K562 (cell line): ENCODE data around the gene GPR153. TPM values are rescaled to one million over a fixed set of nuclear protein-coding genes. Genes with fewer than 3 reads are reported as not detected.

ENCODE experiments used
- BMI1 ChIP-seq: fragments of 150-350 bp; IDR thresholded peaks from 2 replicates; pipeline ENCODE4 v1.6.1; 2014; ENCODE audit warnings: low read length
- CAMTA2 ChIP-seq: fragments of 250-450 bp; sonication (Bioruptor Pico); conservative IDR thresholded peaks from 2 replicates; pipeline ENCODE4 v1.5.1; 2022
- EHMT2 ChIP-seq: fragments of 450-650 bp; IDR thresholded peaks from 2 replicates; pipeline ENCODE4 v1.6.1; 2018; ENCODE audit warnings: antibody characterized with exemption
- ELF2 ChIP-seq: fragments of 250-450 bp; sonication (Bioruptor Pico); IDR thresholded peaks from 2 replicates; pipeline ENCODE4 v1.5.0; 2021; ENCODE audit warnings: mild to moderate bottlenecking
- HNRNPLL ChIP-seq: fragments of 200-400 bp; formaldehyde crosslinking; IDR thresholded peaks from 2 replicates; pipeline ENCODE4 v1.6.1; 2017; ENCODE audit warnings: low read length, low read depth, mild to moderate bottlenecking; ENCODE audit not compliant: poor library complexity, severe bottlenecking
- NFIC ChIP-seq: fragments of 450-650 bp; IDR thresholded peaks from 2 replicates; pipeline ENCODE4 v1.6.1; 2017; ENCODE audit warnings: mild to moderate bottlenecking, inconsistent platforms
- POLR3A ChIP-seq: IDR thresholded peaks from 2 replicates; pipeline ENCODE4 v1.6.1; 2011; ENCODE audit warnings: borderline replicate concordance, mild to moderate bottlenecking, moderate library complexity; ENCODE audit not compliant: insufficient read length, insufficient read depth; ENCODE audit errors: extremely low read depth
- PPARD ChIP-seq: fragments of 250-450 bp; sonication (Bioruptor Pico); IDR thresholded peaks from 2 replicates; pipeline ENCODE4 v1.8.0; 2022; ENCODE audit warnings: inconsistent platforms, mild to moderate bottlenecking, moderate library complexity
- RAD21 ChIP-seq, 2 experiments: fragments of 250-450 bp in 1 of 2; fragments of 450-650 bp in 1 of 2; sonication (Bioruptor Pico) in 1 of 2; formaldehyde crosslinking in 1 of 2; IDR thresholded peaks in 1 of 2; conservative IDR thresholded peaks in 1 of 2; 2 replicates each; pipeline versions ENCODE4 v1.4.0 to v1.8.0; 2020 to 2022; ENCODE audit warnings: mild to moderate bottlenecking in 2 of 2, moderate library complexity in 1 of 2
- SMAD3 ChIP-seq: fragments of 450-650 bp; formaldehyde crosslinking; conservative IDR thresholded peaks from 2 replicates; pipeline ENCODE4 v1.4.0; 2020; ENCODE audit warnings: mild to moderate bottlenecking
- SMARCE1 ChIP-seq: fragments of 450-650 bp; IDR thresholded peaks from 2 replicates; pipeline ENCODE4 v1.7.1; 2016; ENCODE audit warnings: mild to moderate bottlenecking
- ZBED1 ChIP-seq: IDR thresholded peaks from 2 replicates; pipeline ENCODE4 v1.6.1; 2014
- ZNF584 ChIP-seq: fragments of 200-800 bp; sonication (Bioruptor generic); IDR thresholded peaks from 2 replicates; pipeline ENCODE4 v1.6.1; 2016; ENCODE audit warnings: low read depth, mild to moderate bottlenecking, missing genetic modification characterization, missing compliant biosample characterization
- polyA plus RNA-seq, 8 experiments: library from polyadenylated mRNA; depleted of rRNA in 4 of 8; stranded (reverse) in 5 of 8; unstranded in 3 of 8; fragments of >200 nt; fragmentation: Nextera tagmentation in 2 of 8; fragmentation: Illumina TruSeq in 1 of 8; extraction: Ambion mirVana in 2 of 8; extraction: Trizol in 1 of 8; gene quantifications; 2 replicates each; pipeline versions ENCODE4 v1.2.1 to v1.2.3, GENCODE V29; 2011 to 2014; ENCODE audit warnings: inconsistent platforms in 1 of 8, missing spikeins in 1 of 8
- total RNA-seq, 7 experiments: library from RNA; depleted of rRNA in 6 of 7; stranded (reverse); fragments of >200 nt in 6 of 7; fragmentation: Illumina TruSeq in 2 of 7; extraction: Trizol in 2 of 7; gene quantifications; 2 replicates each; pipeline versions ENCODE4 v1.2.1 to v1.2.3, GENCODE V29; 2011 to 2021; ENCODE audit warnings: low replicate concordance in 1 of 7
- TF ChIP-seq, protein P1 (sequence below): sonication (generic); formaldehyde crosslinking; IDR thresholded peaks from 2 replicates; pipeline ENCODE4 v1.4.0; 2020; ENCODE audit warnings: mild to moderate bottlenecking, missing genetic modification reagents
- TF ChIP-seq, protein P2 (sequence below), 2 experiments: IDR thresholded peaks; 2 replicates each; pipeline ENCODE4 v1.6.1; 2011; ENCODE audit warnings: borderline replicate concordance in 1 of 2, control low read depth in 1 of 2, low read depth in 1 of 2, low read length in 1 of 2, mild to moderate bottlenecking in 1 of 2, mixed read lengths in 1 of 2, moderate library complexity in 1 of 2; ENCODE audit not compliant: insufficient read depth in 1 of 2, insufficient read length in 1 of 2, poor library complexity in 1 of 2, severe bottlenecking in 1 of 2; ENCODE audit errors: extremely low read depth in 1 of 2
- TF ChIP-seq, protein P3 (sequence below): sonication (generic); formaldehyde crosslinking; IDR thresholded peaks from 2 replicates; pipeline ENCODE4 v1.8.1; 2022; ENCODE audit warnings: missing genetic modification reagents
- TF ChIP-seq, protein P4 (sequence below): sonication (generic); formaldehyde crosslinking; IDR thresholded peaks from 2 replicates; pipeline ENCODE4 v1.8.0; 2022; ENCODE audit warnings: mild to moderate bottlenecking, missing genetic modification reagents, borderline replicate concordance
- TF ChIP-seq, protein P5 (sequence below): fragments of 250-450 bp; sonication (Bioruptor Pico); IDR thresholded peaks from 2 replicates; pipeline ENCODE4 v1.8.0; 2022; ENCODE audit warnings: inconsistent platforms

The GPR153 gene
- total and polyA plus RNA-seq, 9 of the 15 experiments (the other 6 are each of a cell fraction or from before 2014, with no cell fraction given): 0.01 to 1.5 (median 0.51) TPM

DNA sequence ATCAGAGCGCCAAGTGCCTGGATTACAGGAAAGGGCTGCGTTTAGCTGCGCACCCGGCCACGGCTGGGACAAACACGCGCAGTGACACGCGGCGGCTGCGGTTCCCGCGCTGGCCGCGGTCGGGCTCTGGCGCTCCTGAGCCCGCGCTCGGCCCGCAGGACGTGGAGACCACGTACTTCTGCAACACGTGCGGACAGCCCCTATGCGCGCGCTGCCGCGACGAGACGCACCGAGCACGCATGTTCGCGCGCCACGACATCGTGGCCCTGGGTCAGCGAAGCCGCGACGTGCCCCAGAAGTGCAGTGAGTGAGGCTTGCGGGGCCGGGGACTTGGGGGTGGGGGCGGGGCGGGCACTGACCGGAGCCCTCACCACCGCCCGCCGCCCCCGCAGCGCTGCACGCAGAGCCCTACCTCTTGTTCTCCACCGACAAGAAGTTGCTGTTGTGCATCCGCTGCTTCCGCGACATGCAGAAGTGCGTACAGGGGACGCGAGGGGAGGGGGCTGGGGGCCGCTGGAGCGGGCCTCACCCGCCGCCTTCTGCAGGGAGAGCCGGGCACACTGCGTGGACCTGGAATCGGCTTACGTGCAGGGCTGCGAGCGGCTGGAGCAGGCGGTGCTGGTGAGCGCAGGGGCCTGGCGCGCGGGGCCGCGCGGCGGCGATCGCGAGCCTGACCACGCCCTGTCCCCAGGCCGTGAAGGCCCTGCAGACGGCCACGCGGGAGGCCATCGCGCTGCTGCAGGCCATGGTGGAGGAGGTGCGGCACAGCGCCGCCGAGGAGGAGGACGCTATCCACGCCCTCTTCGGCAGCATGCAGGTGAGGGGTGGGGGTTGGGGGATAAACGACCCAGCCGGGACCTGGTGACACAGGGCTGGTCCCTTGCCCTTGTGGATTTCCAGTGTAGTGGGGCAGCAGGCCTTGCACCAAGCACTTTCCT, 51.9 kb downstream of the GPR153 start (continued):
- TF ChIP-seq, protein P1, sequence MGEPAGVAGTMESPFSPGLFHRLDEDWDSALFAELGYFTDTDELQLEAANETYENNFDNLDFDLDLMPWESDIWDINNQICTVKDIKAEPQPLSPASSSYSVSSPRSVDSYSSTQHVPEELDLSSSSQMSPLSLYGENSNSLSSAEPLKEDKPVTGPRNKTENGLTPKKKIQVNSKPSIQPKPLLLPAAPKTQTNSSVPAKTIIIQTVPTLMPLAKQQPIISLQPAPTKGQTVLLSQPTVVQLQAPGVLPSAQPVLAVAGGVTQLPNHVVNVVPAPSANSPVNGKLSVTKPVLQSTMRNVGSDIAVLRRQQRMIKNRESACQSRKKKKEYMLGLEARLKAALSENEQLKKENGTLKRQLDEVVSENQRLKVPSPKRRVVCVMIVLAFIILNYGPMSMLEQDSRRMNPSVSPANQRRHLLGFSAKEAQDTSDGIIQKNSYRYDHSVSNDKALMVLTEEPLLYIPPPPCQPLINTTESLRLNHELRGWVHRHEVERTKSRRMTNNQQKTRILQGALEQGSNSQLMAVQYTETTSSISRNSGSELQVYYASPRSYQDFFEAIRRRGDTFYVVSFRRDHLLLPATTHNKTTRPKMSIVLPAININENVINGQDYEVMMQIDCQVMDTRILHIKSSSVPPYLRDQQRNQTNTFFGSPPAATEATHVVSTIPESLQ (CRISPR knock-in tag): 0 out of 2 replicates have a peak, but pooled peaks have one; percentile 33
- no peak for TF ChIP-seq CAMTA2 (CRISPR knock-in tag)
- TF ChIP-seq, protein P2, sequence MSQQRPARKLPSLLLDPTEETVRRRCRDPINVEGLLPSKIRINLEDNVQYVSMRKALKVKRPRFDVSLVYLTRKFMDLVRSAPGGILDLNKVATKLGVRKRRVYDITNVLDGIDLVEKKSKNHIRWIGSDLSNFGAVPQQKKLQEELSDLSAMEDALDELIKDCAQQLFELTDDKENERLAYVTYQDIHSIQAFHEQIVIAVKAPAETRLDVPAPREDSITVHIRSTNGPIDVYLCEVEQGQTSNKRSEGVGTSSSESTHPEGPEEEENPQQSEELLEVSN (IDR thresholded peaks at IDR 0.05; ENCODE audit: borderline replicate concordance in 1 of 2, extremely low read depth in 1 of 2, insufficient read depth in 1 of 2, insufficient read length in 1 of 2, low read depth in 1 of 2, low read length in 1 of 2, poor library complexity in 1 of 2, severe bottlenecking in 1 of 2): peak; percentile 96 to 99
- no peak for TF ChIP-seq ZNF584 (CRISPR knock-in tag)
- no peak for TF ChIP-seq SMARCE1
- no peak for TF ChIP-seq ELF2
- TF ChIP-seq EHMT2: no peak
- TF ChIP-seq, protein P3, sequence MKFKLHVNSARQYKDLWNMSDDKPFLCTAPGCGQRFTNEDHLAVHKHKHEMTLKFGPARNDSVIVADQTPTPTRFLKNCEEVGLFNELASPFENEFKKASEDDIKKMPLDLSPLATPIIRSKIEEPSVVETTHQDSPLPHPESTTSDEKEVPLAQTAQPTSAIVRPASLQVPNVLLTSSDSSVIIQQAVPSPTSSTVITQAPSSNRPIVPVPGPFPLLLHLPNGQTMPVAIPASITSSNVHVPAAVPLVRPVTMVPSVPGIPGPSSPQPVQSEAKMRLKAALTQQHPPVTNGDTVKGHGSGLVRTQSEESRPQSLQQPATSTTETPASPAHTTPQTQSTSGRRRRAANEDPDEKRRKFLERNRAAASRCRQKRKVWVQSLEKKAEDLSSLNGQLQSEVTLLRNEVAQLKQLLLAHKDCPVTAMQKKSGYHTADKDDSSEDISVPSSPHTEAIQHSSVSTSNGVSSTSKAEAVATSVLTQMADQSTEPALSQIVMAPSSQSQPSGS (CRISPR knock-in tag): no peak
- 0 out of 2 replicates have a peak, but pooled peaks have one; percentile 7 for TF ChIP-seq NFIC
- TF ChIP-seq, protein P4, sequence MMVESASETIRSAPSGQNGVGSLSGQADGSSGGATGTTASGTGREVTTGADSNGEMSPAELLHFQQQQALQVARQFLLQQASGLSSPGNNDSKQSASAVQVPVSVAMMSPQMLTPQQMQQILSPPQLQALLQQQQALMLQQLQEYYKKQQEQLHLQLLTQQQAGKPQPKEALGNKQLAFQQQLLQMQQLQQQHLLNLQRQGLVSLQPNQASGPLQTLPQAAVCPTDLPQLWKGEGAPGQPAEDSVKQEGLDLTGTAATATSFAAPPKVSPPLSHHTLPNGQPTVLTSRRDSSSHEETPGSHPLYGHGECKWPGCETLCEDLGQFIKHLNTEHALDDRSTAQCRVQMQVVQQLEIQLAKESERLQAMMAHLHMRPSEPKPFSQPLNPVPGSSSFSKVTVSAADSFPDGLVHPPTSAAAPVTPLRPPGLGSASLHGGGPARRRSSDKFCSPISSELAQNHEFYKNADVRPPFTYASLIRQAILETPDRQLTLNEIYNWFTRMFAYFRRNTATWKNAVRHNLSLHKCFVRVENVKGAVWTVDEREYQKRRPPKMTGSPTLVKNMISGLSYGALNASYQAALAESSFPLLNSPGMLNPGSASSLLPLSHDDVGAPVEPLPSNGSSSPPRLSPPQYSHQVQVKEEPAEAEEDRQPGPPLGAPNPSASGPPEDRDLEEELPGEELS (CRISPR knock-in tag): peak; percentile 89; the same call in 1 of the 2 replicates
- TF ChIP-seq BMI1: no peak
- TF ChIP-seq, protein P5, sequence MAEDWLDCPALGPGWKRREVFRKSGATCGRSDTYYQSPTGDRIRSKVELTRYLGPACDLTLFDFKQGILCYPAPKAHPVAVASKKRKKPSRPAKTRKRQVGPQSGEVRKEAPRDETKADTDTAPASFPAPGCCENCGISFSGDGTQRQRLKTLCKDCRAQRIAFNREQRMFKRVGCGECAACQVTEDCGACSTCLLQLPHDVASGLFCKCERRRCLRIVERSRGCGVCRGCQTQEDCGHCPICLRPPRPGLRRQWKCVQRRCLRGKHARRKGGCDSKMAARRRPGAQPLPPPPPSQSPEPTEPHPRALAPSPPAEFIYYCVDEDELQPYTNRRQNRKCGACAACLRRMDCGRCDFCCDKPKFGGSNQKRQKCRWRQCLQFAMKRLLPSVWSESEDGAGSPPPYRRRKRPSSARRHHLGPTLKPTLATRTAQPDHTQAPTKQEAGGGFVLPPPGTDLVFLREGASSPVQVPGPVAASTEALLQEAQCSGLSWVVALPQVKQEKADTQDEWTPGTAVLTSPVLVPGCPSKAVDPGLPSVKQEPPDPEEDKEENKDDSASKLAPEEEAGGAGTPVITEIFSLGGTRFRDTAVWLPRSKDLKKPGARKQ (CRISPR knock-in tag): no peak
- no peak for TF ChIP-seq RAD21 (CRISPR knock-in tag; conservative IDR thresholded peaks at IDR 0.05 in 1 of 2, IDR thresholded peaks at IDR 0.05 in 1 of 2)
- no peak for TF ChIP-seq SMAD3
- no peak for TF ChIP-seq PPARD
- TF ChIP-seq POLR3A: no peak
- peak; percentile 40 for TF ChIP-seq HNRNPLL
- TF ChIP-seq ZBED1: no peak
